Measurements from ENCODE around the gene OSBPL1A. TPM values are rescaled to one million over a fixed set of nuclear protein-coding genes. Genes with fewer than 3 reads are reported as not detected.

Gene OSBPL1A
- total RNA-seq, 1 donor from 2014 or later, result 29.7 TPM

- peaks cover 19% of the 10 kb centered on the region for H3K9me3 Mint-ChIP-seq (ENCODE audit: unreplicated experiment)
- H3K27ac Mint-ChIP-seq (ENCODE audit: unreplicated experiment), result no peak overlapping the region
- DNase-seq (ENCODE audit: extremely low spot score, unreplicated experiment), result no peak
- H3K27me3 Mint-ChIP-seq (ENCODE audit: unreplicated experiment), result no peaks in the 10 kb centered on the region
- peaks cover 16% of the 10 kb centered on the region for H3K4me1 Mint-ChIP-seq (ENCODE audit: unreplicated experiment)
- TF ChIP-seq CTCF (IDR thresholded peaks at IDR 0.05), result no peak
- H3K36me3 Mint-ChIP-seq (ENCODE audit: unreplicated experiment), result peaks cover 9% of the 10 kb centered on the region
- H3K4me3 Mint-ChIP-seq (ENCODE audit: unreplicated experiment), result no peak overlapping the region
Observed at GRCh38 chr18:24262087-24262486, 135.5 kb downstream of the OSBPL1A start.

- peaks cover 18% of the 10 kb centered on the region for H3K9me3 Mint-ChIP-seq (ENCODE audit: unreplicated experiment)
- peaks cover 8% of the 10 kb centered on the region for H3K36me3 Mint-ChIP-seq (ENCODE audit: unreplicated experiment)
- H3K27ac Mint-ChIP-seq (ENCODE audit: unreplicated experiment), result no peak overlapping the region
- no peak overlapping the region for H3K4me3 Mint-ChIP-seq (ENCODE audit: unreplicated experiment)
- TF ChIP-seq CTCF (IDR thresholded peaks at IDR 0.05), result no peak
- peaks cover 16% of the 10 kb centered on the region for H3K4me1 Mint-ChIP-seq (ENCODE audit: unreplicated experiment)
- H3K27me3 Mint-ChIP-seq (ENCODE audit: unreplicated experiment), result no peaks in the 10 kb centered on the region
- no peak for DNase-seq (ENCODE audit: extremely low spot score, unreplicated experiment)
Observed at GRCh38 chr18:24259869-24260641, 137.6 kb downstream of the OSBPL1A start.

- H3K4me1 Mint-ChIP-seq (ENCODE audit: unreplicated experiment), result no peaks in the 10 kb centered on the region
- no peak overlapping the region for H3K4me3 Mint-ChIP-seq (ENCODE audit: unreplicated experiment)
- no peak overlapping the region for H3K27ac Mint-ChIP-seq (ENCODE audit: unreplicated experiment)
- peaks cover 18% of the 10 kb centered on the region for H3K9me3 Mint-ChIP-seq (ENCODE audit: unreplicated experiment)
- peaks cover 10% of the 10 kb centered on the region for H3K36me3 Mint-ChIP-seq (ENCODE audit: unreplicated experiment)
- no peak for DNase-seq (ENCODE audit: extremely low spot score, unreplicated experiment)
- no peaks in the 10 kb centered on the region for H3K27me3 Mint-ChIP-seq (ENCODE audit: unreplicated experiment)
- TF ChIP-seq CTCF (IDR thresholded peaks at IDR 0.05), result no peak
Observed at GRCh38 chr18:24254071-24254470, 143.6 kb downstream of the OSBPL1A start.

- Mint-ChIP-seq H3K9me3 (ENCODE audit: unreplicated experiment) (no peaks in the 10 kb centered on the region), H3K36me3 (ENCODE audit: unreplicated experiment) (peaks cover 5% of the 10 kb centered on the region), H3K27me3 (ENCODE audit: unreplicated experiment) (no peaks in the 10 kb centered on the region), H3K4me1 (ENCODE audit: unreplicated experiment) (no peaks in the 10 kb centered on the region), H3K27ac (ENCODE audit: unreplicated experiment) (no peak overlapping the region), H3K4me3 (ENCODE audit: unreplicated experiment) (no peak overlapping the region)
- no peak for DNase-seq (ENCODE audit: extremely low spot score, unreplicated experiment)
- no peak for TF ChIP-seq CTCF (IDR thresholded peaks at IDR 0.05)
Observed at GRCh38 chr18:24249716-24250115, 147.9 kb downstream of the OSBPL1A start.

GRCh38 chr18:24248359-24248758 is 149.3 kb downstream of the OSBPL1A start:
- no peak for DNase-seq (ENCODE audit: extremely low spot score, unreplicated experiment)
- Mint-ChIP-seq H3K27ac (ENCODE audit: unreplicated experiment) (no peak overlapping the region), H3K27me3 (ENCODE audit: unreplicated experiment) (no peaks in the 10 kb centered on the region), H3K36me3 (ENCODE audit: unreplicated experiment) (peaks cover 5% of the 10 kb centered on the region), H3K4me3 (ENCODE audit: unreplicated experiment) (no peak overlapping the region), H3K4me1 (ENCODE audit: unreplicated experiment) (no peaks in the 10 kb centered on the region), H3K9me3 (ENCODE audit: unreplicated experiment) (no peaks in the 10 kb centered on the region)
- TF ChIP-seq CTCF (IDR thresholded peaks at IDR 0.05), result no peak

Measured in osteocyte (in vitro differentiated cells).